Nephron progenitor cell (in vitro differentiated cells): ENCODE data around the gene GAPVD1.

Experiments used
- DNase-seq: peaks from one replicate; pipeline ENCODE4 v3.0.0; 2021
- H3K27ac Mint-ChIP-seq: 2 replicates; pipeline ENCODE4 v1.8.0; 2021; ENCODE audit warnings: mild to moderate bottlenecking, moderate library complexity, mixed read lengths
- H3K27me3 Mint-ChIP-seq: 2 replicates; pipeline ENCODE4 v1.8.0; 2021; ENCODE audit warnings: mild to moderate bottlenecking, low read depth, mixed read lengths; ENCODE audit not compliant: poor library complexity
- H3K36me3 Mint-ChIP-seq: 2 replicates; pipeline ENCODE4 v1.8.0; 2021; ENCODE audit warnings: low read depth, mixed read lengths
- H3K4me1 Mint-ChIP-seq: 2 replicates; pipeline ENCODE4 v1.8.0; 2021; ENCODE audit warnings: mixed read lengths
- H3K4me3 Mint-ChIP-seq: 2 replicates; pipeline ENCODE4 v1.8.0; 2021; ENCODE audit warnings: mild to moderate bottlenecking, moderate library complexity, mixed read lengths
- H3K9me3 Mint-ChIP-seq: 2 replicates; pipeline ENCODE4 v1.8.0; 2021; ENCODE audit warnings: mild to moderate bottlenecking, moderate library complexity, mixed read lengths
- TF ChIP-seq, protein P1 (sequence below): fragments of 200-600 bp; sonication (generic); IDR thresholded peaks from 2 replicates; pipeline ENCODE4 v1.5.0; 2021; ENCODE audit warnings: antibody characterized with exemption

Gene GAPVD1

DNA sequence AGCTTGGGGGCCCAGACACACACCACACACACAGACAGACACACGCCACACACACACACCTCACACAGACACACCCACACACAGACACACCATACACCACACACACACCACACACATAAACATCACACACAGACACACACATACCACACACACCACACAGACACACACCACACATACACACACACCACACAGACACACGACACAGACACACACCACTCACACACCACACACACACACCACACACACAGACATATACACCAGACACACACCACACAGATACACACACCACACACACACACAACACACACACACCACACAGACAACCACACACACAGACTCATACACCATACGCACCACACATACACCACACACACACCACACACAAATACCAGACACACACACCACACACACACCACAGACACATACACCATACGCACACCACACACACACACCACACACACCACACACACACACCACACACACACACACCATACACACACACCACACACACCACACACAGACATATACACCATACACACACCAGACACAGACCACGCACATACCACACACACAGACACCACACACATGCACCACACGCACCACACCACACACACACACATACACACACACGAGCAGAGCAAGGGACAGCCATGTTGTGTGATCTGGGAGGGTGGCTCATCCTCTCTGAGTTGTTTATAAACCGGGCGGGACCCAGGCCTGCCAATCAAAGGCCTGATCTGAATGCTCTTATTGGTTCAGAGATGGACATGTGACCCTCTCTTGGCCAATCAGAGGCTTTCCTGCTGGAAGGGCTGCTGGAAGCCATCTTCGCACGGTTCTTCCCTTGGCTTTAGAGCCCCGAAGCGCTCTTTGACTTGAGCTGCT, 148.3 kb downstream of the GAPVD1 start:
- TF ChIP-seq, protein P1, sequence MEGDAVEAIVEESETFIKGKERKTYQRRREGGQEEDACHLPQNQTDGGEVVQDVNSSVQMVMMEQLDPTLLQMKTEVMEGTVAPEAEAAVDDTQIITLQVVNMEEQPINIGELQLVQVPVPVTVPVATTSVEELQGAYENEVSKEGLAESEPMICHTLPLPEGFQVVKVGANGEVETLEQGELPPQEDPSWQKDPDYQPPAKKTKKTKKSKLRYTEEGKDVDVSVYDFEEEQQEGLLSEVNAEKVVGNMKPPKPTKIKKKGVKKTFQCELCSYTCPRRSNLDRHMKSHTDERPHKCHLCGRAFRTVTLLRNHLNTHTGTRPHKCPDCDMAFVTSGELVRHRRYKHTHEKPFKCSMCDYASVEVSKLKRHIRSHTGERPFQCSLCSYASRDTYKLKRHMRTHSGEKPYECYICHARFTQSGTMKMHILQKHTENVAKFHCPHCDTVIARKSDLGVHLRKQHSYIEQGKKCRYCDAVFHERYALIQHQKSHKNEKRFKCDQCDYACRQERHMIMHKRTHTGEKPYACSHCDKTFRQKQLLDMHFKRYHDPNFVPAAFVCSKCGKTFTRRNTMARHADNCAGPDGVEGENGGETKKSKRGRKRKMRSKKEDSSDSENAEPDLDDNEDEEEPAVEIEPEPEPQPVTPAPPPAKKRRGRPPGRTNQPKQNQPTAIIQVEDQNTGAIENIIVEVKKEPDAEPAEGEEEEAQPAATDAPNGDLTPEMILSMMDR = no peak
- Mint-ChIP-seq H3K27ac (peak overlapping the region; percentile 57), H3K36me3 (no peaks in the 10 kb centered on the region), H3K9me3 (no peaks in the 10 kb centered on the region), H3K4me1 (peaks cover 28% of the 10 kb centered on the region), H3K27me3 (peaks cover 25% of the 10 kb centered on the region), H3K4me3 (peak overlapping the region; percentile 72)
- no peak for DNase-seq

DNA sequence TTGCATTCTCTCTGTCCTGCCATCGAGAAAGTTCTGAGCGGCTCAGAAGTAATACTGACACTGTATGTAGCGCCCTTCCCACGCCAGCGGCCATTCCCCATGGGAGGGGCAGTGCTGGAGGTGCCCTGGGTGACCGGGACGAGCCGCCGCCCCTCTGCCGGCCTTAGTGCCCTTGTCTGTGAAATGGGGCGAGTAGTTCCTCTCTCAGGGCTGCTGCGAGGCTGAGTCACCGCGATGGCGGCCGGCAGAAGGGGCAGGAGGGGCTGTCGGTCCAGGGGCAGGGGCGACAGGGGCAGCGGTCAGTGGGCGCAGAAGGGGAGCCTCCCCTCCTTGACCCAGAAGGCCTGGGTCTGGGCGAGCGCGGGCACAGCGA, 148.9 kb downstream of the GAPVD1 start:
- Mint-ChIP-seq H3K27me3 (peaks cover 27% of the 10 kb centered on the region), H3K9me3 (no peaks in the 10 kb centered on the region), H3K4me3 (no peak overlapping the region), H3K27ac (peak overlapping the region; percentile 57), H3K36me3 (no peaks in the 10 kb centered on the region), H3K4me1 (peaks cover 28% of the 10 kb centered on the region)
- no peak for DNase-seq
- TF ChIP-seq, protein P1 = no peak

DNA sequence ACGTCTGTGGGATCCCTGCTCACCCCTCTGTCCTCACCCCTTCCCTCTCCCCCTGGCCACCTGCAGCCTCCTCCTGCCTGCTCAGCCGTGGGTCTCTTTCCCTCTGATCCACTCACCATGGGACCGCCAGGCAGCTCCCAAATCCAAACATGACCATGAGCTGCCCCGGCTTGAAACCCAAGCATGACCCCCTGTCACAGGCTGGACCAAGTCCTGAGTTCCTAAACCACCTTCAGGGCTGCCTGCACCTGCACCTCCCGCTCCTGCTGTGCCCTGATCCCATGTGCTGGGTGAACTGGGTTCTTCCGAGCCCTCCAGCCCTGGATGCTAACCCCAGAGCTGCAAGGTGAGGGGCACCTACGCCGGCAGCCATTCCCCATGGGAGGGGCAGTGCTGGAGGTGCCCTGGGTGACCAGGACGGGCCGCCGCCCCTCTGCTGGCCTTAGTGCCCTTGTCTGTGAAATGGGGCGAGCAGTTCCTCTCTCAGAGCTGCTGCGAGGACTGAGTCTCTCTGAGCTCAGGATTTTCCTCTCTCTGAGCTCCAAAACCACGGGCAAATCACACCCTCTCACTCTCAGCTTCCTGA, 149.6 kb downstream of the GAPVD1 start:
- TF ChIP-seq, protein P1 = no peak
- Mint-ChIP-seq H3K4me1 (peaks cover 27% of the 10 kb centered on the region), H3K9me3 (no peaks in the 10 kb centered on the region), H3K4me3 (no peak overlapping the region), H3K27me3 (peaks cover 31% of the 10 kb centered on the region), H3K36me3 (no peaks in the 10 kb centered on the region), H3K27ac (no peak overlapping the region)
- DNase-seq = no peak

- Mint-ChIP-seq H3K4me3 (no peak overlapping the region), H3K27me3 (peaks cover 25% of the 10 kb centered on the region), H3K4me1 (peaks cover 27% of the 10 kb centered on the region), H3K36me3 (no peaks in the 10 kb centered on the region), H3K9me3 (no peaks in the 10 kb centered on the region), H3K27ac (no peak overlapping the region)
- no peak for DNase-seq
- TF ChIP-seq, protein P1 = no peak
Observed at GRCh38 chr9:125412166-125412565, 150.5 kb downstream of the GAPVD1 start.

DNA sequence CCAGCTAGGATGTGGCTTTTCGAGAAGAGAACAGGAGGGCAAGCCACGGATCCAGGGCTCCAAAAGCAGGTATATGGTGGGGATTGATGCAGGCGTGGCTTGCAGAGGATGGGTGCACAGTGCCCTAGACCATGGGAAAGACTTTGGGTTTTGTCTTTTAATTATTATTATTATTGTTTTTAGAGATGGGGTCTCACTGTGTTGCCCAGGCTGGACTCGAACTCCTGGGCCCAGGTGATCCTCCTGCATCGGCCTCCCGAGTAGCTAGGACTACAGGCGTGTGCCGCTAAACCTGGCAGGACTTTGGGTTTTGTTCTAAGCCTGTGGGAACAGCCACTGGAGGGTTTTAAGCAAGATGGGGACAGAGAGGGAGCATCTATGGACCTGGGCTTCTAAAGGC, 152.0 kb downstream of the GAPVD1 start:
- peaks cover 23% of the 10 kb centered on the region for H3K4me1 Mint-ChIP-seq
- no peak for DNase-seq
- H3K4me3 Mint-ChIP-seq = no peak overlapping the region
- H3K27ac Mint-ChIP-seq = no peak overlapping the region
- TF ChIP-seq, protein P1 = no peak
- H3K36me3 Mint-ChIP-seq = no peaks in the 10 kb centered on the region
- H3K27me3 Mint-ChIP-seq = peaks cover 22% of the 10 kb centered on the region
- H3K9me3 Mint-ChIP-seq = no peaks in the 10 kb centered on the region
